GM12865 (cell line): Measurements from ENCODE around the gene ATP5PO.

Experiments used
- DNase-seq: peaks from one replicate; pipeline ENCODE4 v3.0.0; 2010; ENCODE audit warnings: low read depth
- H3K4me3 ChIP-seq: 2 replicates; pipeline ENCODE4 v1.5.1; 2011; ENCODE audit warnings: mild to moderate bottlenecking, low read depth, low read length, control low read depth
- CTCF ChIP-seq: IDR thresholded peaks from 2 replicates; pipeline ENCODE4 v1.5.1; 2011; ENCODE audit warnings: low read length, control low read depth, low read depth, inconsistent platforms; ENCODE audit not compliant: insufficient read depth; ENCODE audit errors: missing control alignments

ATP5PO gene

GRCh38 chr21:33854604-33855003, 61.0 kb downstream of the ATP5PO start:
- TF ChIP-seq CTCF: no peak
- no peak overlapping the region for H3K4me3 ChIP-seq
- no peak for DNase-seq
